PC-3 (cell line): ENCODE results near the gene KIF20B.

Experiments
- CTCF ChIP-seq: fragments of 300-600 bp; sonication (generic); conservative IDR thresholded peaks from 2 replicates; pipeline ENCODE4 v1.5.1; 2017; ENCODE audit warnings: antibody characterized with exemption, low read depth, mild to moderate bottlenecking, low read length
- EZH2 ChIP-seq: fragments of 300-600 bp; sonication (generic); IDR thresholded peaks from one replicate; pipeline ENCODE4 v1.6.1; 2017; ENCODE audit warnings: antibody characterized with exemption, mild to moderate bottlenecking, low read length; ENCODE audit not compliant: unreplicated experiment
- EZH2phosphoT487 ChIP-seq: fragments of 300-600 bp; sonication (generic); IDR thresholded peaks from 2 replicates; pipeline ENCODE4 v1.6.1; 2018; ENCODE audit warnings: mild to moderate bottlenecking, antibody characterized with exemption, low read length, borderline replicate concordance

- TF ChIP-seq CTCF: no peak
- TF ChIP-seq EZH2: no peak
- TF ChIP-seq EZH2phosphoT487: no peak
Measured at GRCh38 chr10:89805599-89806013, 104.2 kb downstream of the KIF20B start.
